Sigmoid colon (tissue), 4 donors: ENCODE measurements around the gene RBBP8NL.

Source experiments
- CTCF ChIP-seq, 4 experiments: fragments of 450-650 bp in 3 of 4; fragments of 200-600 bp in 1 of 4; IDR thresholded peaks; one replicate each; pipeline ENCODE4 v1.5.1; 2016 to 2019; ENCODE audit warnings: antibody characterized with exemption in 4 of 4, mild to moderate bottlenecking in 3 of 4, moderate library complexity in 2 of 4
- POLR2AphosphoS5 ChIP-seq, 4 donors: sonication (generic); formaldehyde crosslinking; IDR thresholded peaks; one replicate each; pipeline ENCODE4 v1.6.1; 2017; ENCODE audit warnings: antibody characterized with exemption in 4 of 4

DNA sequence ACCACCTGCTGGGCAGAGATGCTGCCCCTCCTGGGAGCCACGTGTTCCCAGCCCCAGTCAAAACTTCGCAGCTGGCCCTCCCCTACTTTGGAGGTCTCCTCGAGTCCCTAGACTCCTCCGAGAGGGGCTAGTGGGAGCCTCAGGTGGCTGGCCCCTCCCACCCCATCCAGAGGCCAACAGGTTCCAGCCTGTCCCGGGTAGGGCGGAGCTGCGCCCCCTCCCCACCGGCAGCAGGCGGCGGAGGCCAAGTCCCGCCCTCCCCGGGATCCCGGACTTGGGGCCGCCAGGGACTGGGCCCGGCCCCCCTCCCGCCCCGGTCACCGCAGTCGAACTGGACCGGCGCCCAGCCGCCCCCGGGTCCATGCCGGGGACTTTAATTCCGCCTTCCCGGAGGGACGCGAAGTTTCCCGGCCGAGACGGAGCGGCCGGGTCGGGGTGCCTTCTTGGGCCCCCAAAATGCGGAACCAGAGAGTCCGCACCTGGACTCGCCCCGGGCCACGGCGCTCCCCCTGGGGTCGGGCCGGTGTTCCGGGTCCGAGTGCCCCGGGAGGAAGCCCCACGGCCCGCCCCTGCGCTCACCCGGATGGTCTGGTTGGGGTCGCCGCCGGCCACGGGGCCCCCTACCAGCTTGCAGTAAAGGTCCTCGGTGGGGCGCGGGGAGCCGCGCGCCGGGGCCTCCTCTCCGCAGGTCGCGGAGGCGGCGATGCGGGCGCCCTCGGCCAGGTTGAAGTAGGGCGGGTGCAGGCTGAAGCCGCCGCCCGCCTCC is 60.8 kb downstream of the RBBP8NL start:
- TF ChIP-seq CTCF (IDR thresholded peaks at IDR 0.05) = no peak
- TF ChIP-seq POLR2AphosphoS5 (IDR thresholded peaks at IDR 0.05) = no peak
